ENCODE data around the gene GOLGA6L24. TPM values are rescaled to one million over a fixed set of nuclear protein-coding genes. Genes with fewer than 3 reads are reported as not detected.
"Not testable (repeated sequence)": the region's sequence is repeated elsewhere in the genome, so short reads cannot be mapped to it uniquely, and the experiment has no call there.

The GOLGA6L24 gene, protein sequence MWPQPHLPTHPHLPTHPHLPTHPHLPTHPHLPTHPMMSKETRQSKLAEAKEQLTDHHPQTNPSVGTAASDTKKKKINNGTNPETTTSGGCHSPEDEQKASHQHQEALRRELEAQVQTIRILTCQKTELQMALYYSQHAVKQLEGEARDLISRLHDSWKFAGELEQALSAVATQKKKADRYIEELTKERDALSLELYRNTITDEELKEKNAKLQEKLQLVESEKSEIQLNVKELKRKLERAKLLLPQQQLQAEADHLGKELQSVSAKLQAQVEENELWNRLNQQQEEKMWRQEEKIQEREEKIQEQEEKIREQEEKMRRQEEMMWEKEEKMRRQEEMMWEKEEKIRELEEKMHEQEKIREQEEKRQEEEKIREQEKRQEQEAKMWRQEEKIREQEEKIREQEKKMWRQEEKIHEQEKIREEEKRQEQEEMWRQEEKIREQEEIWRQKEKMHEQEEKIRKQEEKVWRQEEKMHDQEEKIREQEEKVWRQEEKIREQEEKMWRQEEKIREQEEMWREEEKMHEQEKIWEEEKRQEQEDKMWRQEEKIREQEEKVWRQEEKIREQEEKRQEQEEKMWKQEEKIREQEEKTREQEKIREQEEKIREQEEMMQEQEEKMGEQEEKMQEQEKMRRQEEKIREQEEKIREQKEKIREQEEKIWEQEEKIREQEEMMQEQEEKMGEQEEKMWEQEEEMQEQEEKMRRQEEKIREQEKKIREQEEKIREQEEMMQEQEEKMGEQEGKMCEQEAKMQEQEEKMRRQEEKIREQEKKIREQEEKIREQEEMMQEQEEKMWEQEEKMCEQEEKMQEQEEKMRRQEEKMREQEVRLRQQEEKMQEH
- polyA plus RNA-seq (2014; cell fraction: cytosol; rRNA removed) = not detected in 2 replicates
- polyA plus RNA-seq (2014; cell fraction: nucleus; rRNA removed) = not detected in 2 replicates

DNA sequence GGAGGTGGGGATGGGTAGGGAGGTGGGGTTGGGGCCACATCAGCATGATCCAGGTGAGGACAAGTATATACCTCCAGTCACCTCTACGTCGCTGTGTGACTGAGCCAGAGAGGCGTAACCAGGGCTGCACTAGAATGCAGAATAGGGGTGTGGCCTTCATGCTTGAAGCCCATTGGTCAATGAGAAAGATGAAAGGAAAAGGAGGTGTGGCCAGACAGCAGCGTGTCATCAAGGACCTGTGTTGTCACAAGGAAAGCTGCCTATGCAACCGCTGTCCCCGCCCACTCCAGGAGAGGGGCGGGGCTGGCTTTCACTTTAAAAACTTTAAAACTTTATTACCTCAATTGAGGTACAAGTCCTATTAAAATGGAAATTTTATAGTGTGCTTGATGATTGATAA is at the start of gene GOLGA6L24:
TSS of gene GOLGA6L24 (minus strand) at position 101 of the 400 bp plus-strand sequence. CDS start at position 40, 61 bp downstream.
- DNase-seq (ENCODE audit: low spot score) = not testable (repeated sequence)

DNA sequence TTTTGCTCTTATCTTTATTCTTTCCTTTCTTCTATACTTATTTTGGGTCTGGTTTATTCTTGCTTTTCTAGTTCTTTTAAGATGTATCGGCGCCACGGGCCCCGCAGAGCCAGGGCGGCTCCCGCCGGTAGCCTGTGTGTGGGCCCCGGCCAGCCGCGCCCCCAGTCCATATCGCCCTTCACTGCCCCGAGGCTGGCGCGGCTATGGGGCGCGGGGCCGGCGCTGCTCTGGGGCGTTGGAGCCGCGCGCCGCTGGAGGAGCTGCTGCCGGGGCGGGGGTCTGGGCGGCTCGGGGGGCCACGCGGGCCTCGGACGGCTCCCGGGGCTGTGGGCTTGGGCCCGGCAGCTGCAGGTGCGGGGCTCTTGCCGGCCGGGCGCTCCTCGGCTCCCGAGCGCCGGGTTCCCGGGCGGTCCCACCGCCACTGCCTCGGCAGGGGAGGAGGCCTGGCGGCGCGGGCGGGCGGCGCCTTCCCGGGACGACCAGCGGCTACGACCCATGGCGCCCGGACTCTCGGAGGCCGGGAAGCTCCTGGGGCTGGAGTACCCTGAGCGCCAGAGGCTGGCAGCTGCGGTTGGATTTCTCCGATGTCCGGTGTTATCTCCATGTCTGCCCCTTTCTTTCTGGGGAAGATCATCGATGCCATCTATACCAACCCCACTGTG is 45.0 kb upstream of the GOLGA6L24 start:
- not testable (repeated sequence) for DNase-seq (ENCODE audit: low spot score)

DNA sequence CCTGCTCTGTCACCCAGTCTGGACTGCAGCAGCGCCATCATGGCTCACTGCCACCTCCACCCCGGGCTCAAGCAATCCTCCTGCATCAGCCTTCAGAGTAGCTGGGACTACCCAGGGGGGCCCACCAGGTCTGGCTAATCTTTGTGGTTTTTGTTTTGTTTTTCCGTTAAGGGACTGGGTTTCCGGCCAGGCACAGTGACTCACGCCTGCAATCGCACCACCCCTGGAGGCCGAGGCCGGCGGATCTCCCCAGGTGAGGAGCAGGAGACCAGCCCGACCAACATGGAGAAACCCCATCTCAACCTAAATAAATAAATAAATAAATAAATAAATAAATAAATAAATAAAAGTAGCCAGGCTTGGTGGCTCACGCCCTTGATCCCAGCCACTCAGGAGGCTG is 38.1 kb upstream of the GOLGA6L24 start:
- not testable (repeated sequence) for DNase-seq (ENCODE audit: low spot score)

DNA sequence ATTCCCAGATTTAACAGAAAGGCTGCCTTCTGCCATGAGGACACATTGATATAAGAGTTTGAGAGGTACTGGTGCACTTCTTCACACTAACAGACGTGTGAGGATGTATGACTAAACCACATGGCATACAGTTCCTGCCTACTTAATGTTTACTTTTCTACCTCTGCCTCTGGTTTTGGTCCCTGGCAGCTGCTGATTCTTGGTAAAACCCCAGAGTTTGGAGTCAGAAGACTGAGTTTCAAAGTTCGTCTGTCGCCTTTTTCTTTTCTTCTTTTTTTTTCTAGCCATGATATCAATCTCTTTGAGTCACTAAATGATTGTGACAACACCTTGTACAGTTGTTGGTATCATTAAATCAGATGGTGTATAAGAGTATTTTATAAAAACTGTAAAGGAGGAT is 22.2 kb upstream of the GOLGA6L24 start:
- not testable (repeated sequence) for DNase-seq (ENCODE audit: low spot score)

DNA sequence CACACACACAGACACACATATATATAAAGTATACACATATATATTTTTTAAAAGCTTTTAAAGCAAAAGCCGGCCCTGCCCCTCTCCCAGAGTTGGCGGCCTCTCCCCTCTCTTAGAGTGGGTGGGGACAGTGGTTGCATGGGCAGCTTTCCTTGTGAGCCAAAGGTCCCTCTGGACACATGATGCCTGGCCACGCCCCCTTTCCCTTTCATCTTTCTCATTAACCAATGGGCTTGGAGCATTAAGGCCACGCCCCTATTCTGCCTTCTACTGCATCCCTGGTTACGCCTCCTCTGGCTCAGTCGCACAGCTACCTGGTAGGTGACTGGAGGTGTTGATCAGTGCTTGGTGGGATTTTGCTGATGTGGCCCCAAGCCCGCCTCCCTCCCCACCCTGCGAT is 20.5 kb upstream of the GOLGA6L24 start, which contains the start of gene GOLGA8F:
TSS of gene GOLGA8F (plus strand) at position 301 of the 400 bp plus-strand sequence. CDS start at position 399, 98 bp downstream.
- DNase-seq (ENCODE audit: low spot score) = not testable (repeated sequence)

DNA sequence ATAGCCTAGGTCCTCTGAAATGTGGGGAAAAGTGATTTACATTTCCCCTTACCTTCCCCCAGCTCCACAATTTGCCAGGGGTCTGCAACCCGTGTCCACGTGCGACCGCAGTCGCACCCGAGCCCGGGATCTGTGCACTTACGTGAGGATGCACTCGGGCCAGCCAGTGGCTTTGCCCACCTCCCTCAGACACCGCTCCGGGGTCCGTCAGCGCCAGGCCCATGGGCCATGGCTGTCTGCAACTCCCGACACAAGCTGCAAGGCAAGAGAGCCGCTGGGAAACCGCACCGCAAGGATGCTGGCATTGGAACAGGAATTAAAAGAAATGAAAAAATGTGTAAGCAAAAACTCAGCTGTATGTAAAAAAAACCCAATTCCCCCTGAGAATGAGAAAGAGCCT is 7.6 kb upstream of the GOLGA6L24 start:
- DNase-seq (ENCODE audit: low spot score) = not testable (repeated sequence)

DNA sequence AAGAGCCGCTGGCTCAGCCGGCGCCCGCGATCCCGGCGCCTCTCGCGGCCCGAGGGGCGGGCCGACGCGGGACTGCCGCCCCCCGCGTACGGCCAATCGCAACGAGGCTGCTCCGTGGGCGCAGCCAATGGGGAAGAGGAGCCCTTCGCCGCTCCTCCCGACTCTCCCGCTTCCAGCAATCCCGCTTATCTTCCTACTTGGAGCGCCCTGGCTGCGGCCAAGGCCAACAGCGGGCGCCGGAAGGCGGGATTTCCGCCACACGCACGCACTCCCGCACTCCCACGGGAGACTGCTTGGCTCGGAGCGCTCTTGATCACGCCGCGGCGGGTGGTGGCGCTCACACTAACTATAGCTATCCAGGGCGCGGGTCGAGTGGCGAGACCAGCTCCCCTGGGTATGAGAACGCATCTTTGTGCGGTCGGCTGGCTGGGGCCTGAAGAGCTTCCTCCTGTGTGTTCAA is 35.7 kb downstream of the GOLGA6L24 start, which contains the start of gene HERC2:
TSS of gene HERC2 (minus strand) at position 51 of the 460 bp plus-strand sequence. CDS start 746 bp downstream, outside the sequence.
- DNase-seq (ENCODE audit: low spot score) = not testable (repeated sequence)

DNA sequence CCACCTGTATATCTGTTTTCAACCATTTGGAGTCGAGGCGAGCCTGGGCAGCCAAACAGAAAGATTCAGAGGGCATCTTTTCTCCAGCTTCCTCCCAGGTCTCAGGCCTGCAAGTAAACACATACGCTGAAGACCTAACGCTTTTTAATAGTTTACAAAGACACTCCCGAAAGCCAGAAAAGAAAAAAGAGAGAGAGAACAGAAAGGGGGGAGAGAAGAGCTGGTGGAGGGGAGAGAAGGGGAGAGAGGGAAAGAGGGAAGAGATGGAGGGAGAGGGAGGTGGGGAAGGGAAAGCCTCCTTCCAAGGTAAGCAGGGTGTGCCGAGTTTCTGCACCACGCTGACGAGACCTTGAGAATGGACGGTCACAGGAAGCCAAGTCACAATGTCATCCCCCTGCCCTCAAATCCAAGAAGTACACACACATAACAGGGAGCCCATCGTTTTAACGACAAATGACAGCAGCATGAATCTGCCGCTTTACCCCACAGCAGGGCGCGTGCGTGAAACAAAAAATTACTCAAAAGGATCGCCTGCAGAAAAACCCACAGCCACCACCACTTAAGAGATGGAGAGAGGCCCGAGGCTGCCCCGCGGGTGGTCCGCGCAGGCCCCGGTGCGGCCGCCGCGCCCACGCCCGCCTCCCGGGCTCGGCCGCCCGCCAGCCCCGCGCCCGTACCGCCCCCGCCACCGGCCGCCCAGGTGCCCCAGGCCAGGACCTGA is 36.4 kb downstream of the GOLGA6L24 start:
- not testable (repeated sequence) for DNase-seq (ENCODE audit: low spot score)

DNA sequence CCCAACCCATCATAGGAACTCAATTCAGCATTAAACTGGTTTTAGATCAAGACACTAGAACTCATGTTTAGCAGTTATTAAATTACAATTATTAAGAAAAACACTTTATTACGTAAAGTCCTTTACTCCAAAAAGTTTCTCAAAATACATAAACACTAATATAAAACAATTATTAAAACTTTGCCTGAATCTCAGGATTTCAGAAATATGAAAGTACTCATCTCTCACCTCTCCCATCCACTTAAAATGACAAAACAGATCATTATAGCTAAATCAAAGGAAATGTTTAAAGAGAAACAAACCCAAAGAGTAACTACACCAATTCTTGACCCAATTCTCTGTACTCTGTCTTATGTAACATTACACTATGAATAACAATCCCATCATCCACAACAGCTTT is 38.2 kb downstream of the GOLGA6L24 start:
- not testable (repeated sequence) for DNase-seq (ENCODE audit: low spot score)

DNA sequence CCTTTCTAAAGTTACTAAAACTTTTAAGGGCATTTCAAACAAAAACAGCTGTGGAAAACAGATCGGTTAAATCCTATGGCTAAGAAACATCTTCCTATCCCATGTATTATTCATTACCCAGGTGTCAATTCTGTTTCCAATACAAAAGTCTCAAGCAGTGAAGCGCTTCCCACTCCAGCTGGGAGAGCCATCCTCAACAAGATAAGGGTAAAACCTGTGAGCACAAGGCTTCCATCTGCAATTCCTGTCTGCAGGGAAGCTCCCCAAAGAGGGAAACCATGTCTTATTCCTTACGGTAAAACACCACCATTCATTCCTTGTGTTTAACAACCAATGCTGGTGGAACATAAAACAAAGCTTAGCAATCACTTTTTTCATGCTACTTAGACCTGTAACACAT is 39.1 kb downstream of the GOLGA6L24 start:
- not testable (repeated sequence) for DNase-seq (ENCODE audit: low spot score)

DNA sequence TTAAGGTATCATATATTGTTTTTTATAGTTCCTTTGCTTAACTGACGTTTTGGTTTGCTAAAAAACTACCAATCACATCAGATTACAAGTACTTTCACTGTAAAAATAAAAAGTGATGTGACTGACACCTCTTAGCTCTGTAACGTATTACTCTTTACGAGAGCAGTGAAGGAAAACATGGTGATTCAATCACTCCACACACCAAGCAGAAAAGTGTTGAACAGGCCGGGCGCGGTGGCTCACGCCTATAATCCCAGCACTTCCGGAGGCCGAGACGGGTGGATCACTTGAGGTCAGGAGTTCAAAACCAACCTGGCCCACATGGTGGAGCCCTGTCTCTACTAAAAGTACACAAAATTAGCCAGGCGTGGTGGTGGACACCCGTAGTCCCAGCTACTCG is 39.8 kb downstream of the GOLGA6L24 start:
- DNase-seq (ENCODE audit: low spot score) = not testable (repeated sequence)

DNA sequence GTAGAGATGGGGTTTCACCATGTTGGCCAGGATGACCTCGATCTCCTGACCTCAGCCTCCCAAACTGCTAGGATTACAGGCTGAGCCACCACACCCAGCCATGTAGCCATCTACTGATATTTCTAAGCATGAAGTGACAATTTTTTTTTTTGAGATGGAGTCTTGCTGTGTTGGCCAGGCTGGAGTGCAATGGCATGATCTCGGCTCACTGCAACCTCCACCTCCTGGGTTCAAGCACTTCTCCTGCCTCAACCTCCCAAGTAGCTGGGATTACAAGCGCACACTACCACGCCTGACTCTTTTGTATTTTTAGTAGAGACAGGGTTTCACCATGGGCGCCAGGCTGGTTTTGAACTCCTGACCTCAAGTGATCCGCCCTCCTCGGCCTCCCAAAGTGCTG is 40.9 kb downstream of the GOLGA6L24 start:
- DNase-seq (ENCODE audit: low spot score) = not testable (repeated sequence)

DNA sequence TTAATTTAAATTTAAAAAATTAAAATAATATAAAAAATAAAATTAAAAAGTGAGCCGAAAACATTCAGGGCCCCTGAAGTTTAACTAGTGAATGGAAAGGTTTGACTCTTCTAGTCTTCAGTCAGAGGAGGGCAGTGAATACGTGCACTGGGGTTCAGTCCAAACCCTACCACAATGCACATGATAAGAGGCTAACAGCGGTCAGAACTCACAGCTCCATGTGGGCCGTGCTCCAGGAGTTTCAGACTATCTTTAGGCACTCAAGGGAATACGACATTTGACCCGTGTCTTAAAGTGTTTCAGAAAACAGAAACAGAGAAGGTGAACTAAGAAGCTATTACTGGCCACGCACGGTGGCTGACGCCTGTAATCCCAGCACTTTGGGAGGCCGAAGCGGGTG is 47.4 kb downstream of the GOLGA6L24 start:
- DNase-seq (ENCODE audit: low spot score) = not testable (repeated sequence)

DNA sequence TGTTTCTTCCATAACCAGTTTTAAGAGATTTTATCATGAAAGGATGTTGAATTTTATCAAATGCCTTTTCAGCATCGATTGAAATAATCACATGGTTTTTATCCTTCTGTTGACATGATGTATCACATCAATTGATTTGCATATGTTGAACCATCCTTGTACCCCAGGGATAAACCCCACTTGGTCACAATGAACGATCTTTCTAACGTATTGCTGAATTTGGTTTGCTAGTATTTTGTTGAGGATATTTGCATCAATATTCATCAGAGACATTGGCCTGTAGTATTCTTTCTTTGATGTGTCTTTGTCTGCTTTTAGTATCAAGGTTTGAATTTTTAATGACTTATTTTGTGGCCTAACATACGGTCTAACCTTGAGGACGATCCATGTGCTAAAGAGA is 49.2 kb downstream of the GOLGA6L24 start:
- DNase-seq (ENCODE audit: low spot score) = not testable (repeated sequence)

Small RNA genes within 50 kb of the gene (small RNA-seq; reads per million reads assigned to genes)
- gene AC091304.5 = 0 reads per million in 2 experiments
- 0 reads per million in 2 experiments for gene RN7SL238P
